Stimulated activated CD4-positive, alpha-beta T cell treated with anti-CD3 and anti-CD28 coated beads, Interleukin-12 subunit alpha, Interleukin-12 subunit beta, amount 100 ng/mL, for 48 hours (primary cell): ENCODE measurements around the gene NR1I2.

ENCODE experiments used
- DNase-seq, 3 donors: peaks; one replicate each; pipeline ENCODE4 v3.0.0-alpha.2; 2020; ENCODE audit warnings: low read depth in 2 of 3, low spot score in 1 of 3

Gene NR1I2

GRCh38 chr3:119778811-119779210 is 3.1 kb upstream of the NR1I2 start:
- no peak for DNase-seq

GRCh38 chr3:119779731-119780383 is 2.0 kb upstream of the NR1I2 start:
- no peak for DNase-seq

GRCh38 chr3:119782460-119782859 is 559 bp downstream of the NR1I2 start:
- no peak for DNase-seq

GRCh38 chr3:119783255-119783654 is 1.4 kb downstream of the NR1I2 start:
- DNase-seq, result no peak

- DNase-seq, result no peak
These were observed 2.0 kb downstream of the NR1I2 start for GRCh38 chr3:119783883-119784282.

GRCh38 chr3:119786409-119786808 is 4.5 kb downstream of the NR1I2 start:
- DNase-seq, result no peak

- DNase-seq, result no peak
These were observed 8.5 kb downstream of the NR1I2 start for GRCh38 chr3:119790369-119790768.

- DNase-seq, result no peak
These were observed 10.4 kb downstream of the NR1I2 start for GRCh38 chr3:119792270-119792669.

GRCh38 chr3:119794401-119794800 is 12.5 kb downstream of the NR1I2 start:
- DNase-seq, result no peak

- no peak for DNase-seq
These were observed 13.2 kb downstream of the NR1I2 start for GRCh38 chr3:119794971-119795612.

- no peak for DNase-seq
These were observed 13.9 kb downstream of the NR1I2 start for GRCh38 chr3:119795849-119796248.

- no peak for DNase-seq
These were observed 14.5 kb downstream of the NR1I2 start for GRCh38 chr3:119796368-119796767.

GRCh38 chr3:119796785-119797184 is 14.9 kb downstream of the NR1I2 start:
- no peak for DNase-seq

GRCh38 chr3:119800844-119801243 is 18.9 kb downstream of the NR1I2 start:
- no peak for DNase-seq

- no peak for DNase-seq
These were observed 26.3 kb downstream of the NR1I2 start for GRCh38 chr3:119808244-119808643.

GRCh38 chr3:119808843-119809242 is 26.9 kb downstream of the NR1I2 start:
- DNase-seq, result no peak

- peak in 2 of 3 donors; percentile 1 to 16 for DNase-seq
These were observed 27.5 kb downstream of the NR1I2 start for GRCh38 chr3:119809249-119810017.

GRCh38 chr3:119810018-119810435 is 28.1 kb downstream of the NR1I2 start:
- peak; percentile 30 to 47 (median 34) for DNase-seq

GRCh38 chr3:119812491-119813058 is 30.7 kb downstream of the NR1I2 start:
- no peak for DNase-seq

GRCh38 chr3:119815716-119816115 is 33.8 kb downstream of the NR1I2 start:
- no peak for DNase-seq

- DNase-seq, result no peak
These were observed 35.2 kb downstream of the NR1I2 start for GRCh38 chr3:119817071-119817470.
